LNCAP (cell line): ENCODE data around the gene SHROOM3.

Experiments
- CTCF ChIP-seq: fragments of 450-650 bp; IDR thresholded peaks from 2 replicates; pipeline ENCODE4 v1.5.1; 2017; ENCODE audit warnings: mild to moderate bottlenecking

Gene SHROOM3

GRCh38 chr4:76536373-76536689 is 101.3 kb downstream of the SHROOM3 start:
- TF ChIP-seq CTCF = no peak

- no peak for TF ChIP-seq CTCF
These were observed 103.3 kb downstream of the SHROOM3 start for GRCh38 chr4:76538296-76538695.

- no peak for TF ChIP-seq CTCF
These were observed 105.0 kb downstream of the SHROOM3 start for GRCh38 chr4:76539979-76540378.

GRCh38 chr4:76540486-76540885 is 105.5 kb downstream of the SHROOM3 start:
- TF ChIP-seq CTCF = no peak

- no peak for TF ChIP-seq CTCF
These were observed 108.3 kb downstream of the SHROOM3 start for GRCh38 chr4:76543378-76543777.

GRCh38 chr4:76544725-76545124 is 109.7 kb downstream of the SHROOM3 start:
- no peak for TF ChIP-seq CTCF

GRCh38 chr4:76545226-76545884 is 110.3 kb downstream of the SHROOM3 start:
- TF ChIP-seq CTCF = no peak

GRCh38 chr4:76546327-76546726 is 111.3 kb downstream of the SHROOM3 start:
- TF ChIP-seq CTCF = no peak
